H9 (cell line): ENCODE results near the gene AFF4. TPM values are rescaled to one million over a fixed set of nuclear protein-coding genes. Genes with fewer than 3 reads are reported as not detected.

ENCODE experiments used
- DNase-seq: peaks from one replicate; pipeline ENCODE4 v3.0.0-alpha.2; 2017
- H2AFZ ChIP-seq: one replicate; pipeline ENCODE4 v1.6.1; 2013; ENCODE audit warnings: mild to moderate bottlenecking, low read length, control low read depth, moderate library complexity
- H2AK5ac ChIP-seq: 2 replicates; pipeline ENCODE4 v1.6.1; 2013; ENCODE audit warnings: low read length, control low read depth, mixed read lengths; ENCODE audit not compliant: insufficient read length
- H2BK120ac ChIP-seq: one replicate; pipeline ENCODE4 v1.6.1; 2013; ENCODE audit warnings: low read depth, mild to moderate bottlenecking, low read length, control low read depth, inconsistent platforms; ENCODE audit not compliant: poor library complexity, severe bottlenecking
- H2BK12ac ChIP-seq: 2 replicates; pipeline ENCODE4 v1.6.1; 2013; ENCODE audit warnings: low read length, control low read depth, mixed read lengths, low read depth; ENCODE audit not compliant: insufficient read length
- H2BK15ac ChIP-seq: 2 replicates; pipeline ENCODE4 v1.6.1; 2013; ENCODE audit warnings: low read depth, low read length, control low read depth
- H2BK20ac ChIP-seq: one replicate; pipeline ENCODE4 v1.6.1; 2013; ENCODE audit warnings: low read depth, mild to moderate bottlenecking, low read length, control low read depth, inconsistent platforms; ENCODE audit not compliant: poor library complexity, severe bottlenecking
- H2BK5ac ChIP-seq: 2 replicates; pipeline ENCODE4 v1.6.1; 2013; ENCODE audit warnings: low read length, control low read depth, mixed read lengths; ENCODE audit not compliant: insufficient read length
- H3K14ac ChIP-seq: 2 replicates; pipeline ENCODE4 v1.6.1; 2013; ENCODE audit warnings: low read length, control low read depth; ENCODE audit not compliant: insufficient read depth
- H3K18ac ChIP-seq: 2 replicates; pipeline ENCODE4 v1.6.1; 2013; ENCODE audit warnings: low read depth, mild to moderate bottlenecking, mixed read lengths, low read length, control low read depth; ENCODE audit not compliant: insufficient read length
- H3K23ac ChIP-seq: 2 replicates; pipeline ENCODE4 v1.6.1; 2013; ENCODE audit warnings: low read length, control low read depth, mixed read lengths, low read depth; ENCODE audit not compliant: insufficient read length
- H3K23me2 ChIP-seq: 2 replicates; pipeline ENCODE4 v1.6.1; 2013; ENCODE audit warnings: low read depth, mild to moderate bottlenecking, mixed read lengths, low read length, control low read depth; ENCODE audit not compliant: insufficient read length, poor library complexity, severe bottlenecking
- H3K27ac ChIP-seq: 2 replicates; pipeline ENCODE4 v1.5.1; 2013; ENCODE audit warnings: low read length, control low read depth, mixed read lengths, low read depth; ENCODE audit not compliant: insufficient read length
- H3K27me3 ChIP-seq: 2 replicates; pipeline ENCODE4 v1.6.1; 2013; ENCODE audit warnings: low read length, control low read depth, inconsistent platforms; ENCODE audit not compliant: insufficient read depth
- H3K4ac ChIP-seq: 2 replicates; pipeline ENCODE4 v1.6.1; 2013; ENCODE audit warnings: low read depth, mild to moderate bottlenecking, control low read depth, inconsistent platforms, low read length, moderate library complexity
- H3K4me1 ChIP-seq: 2 replicates; pipeline ENCODE4 v1.6.1; 2013; ENCODE audit warnings: low read length, control low read depth, inconsistent platforms; ENCODE audit not compliant: insufficient read depth
- H3K4me2 ChIP-seq: 2 replicates; pipeline ENCODE4 v1.6.1; 2013; ENCODE audit warnings: low read length, control low read depth, mixed read lengths; ENCODE audit not compliant: insufficient read length, insufficient read depth
- H3K56ac ChIP-seq: 2 replicates; pipeline ENCODE4 v1.6.1; 2013; ENCODE audit warnings: low read depth, mild to moderate bottlenecking, mixed read lengths, low read length, control low read depth; ENCODE audit not compliant: insufficient read length
- H3K79me1 ChIP-seq: 2 replicates; pipeline ENCODE4 v1.6.1; 2013; ENCODE audit warnings: low read depth, mild to moderate bottlenecking, moderate library complexity, low read length, control low read depth, inconsistent platforms; ENCODE audit not compliant: insufficient read depth, poor library complexity, severe bottlenecking
- H3K79me2 ChIP-seq: 2 replicates; pipeline ENCODE4 v1.6.1; 2013; ENCODE audit warnings: low read length, control low read depth, inconsistent platforms; ENCODE audit not compliant: insufficient read depth
- H3K9ac ChIP-seq: 2 replicates; pipeline ENCODE4 v1.6.1; 2013; ENCODE audit warnings: low read length, control low read depth, mixed read lengths; ENCODE audit not compliant: insufficient read length; ENCODE audit errors: extremely low read depth
- H3K9me3 ChIP-seq: one replicate; pipeline ENCODE4 v1.6.1; 2013; ENCODE audit warnings: low read depth, low read length, inconsistent platforms; ENCODE audit not compliant: control insufficient read depth
- H3T11ph ChIP-seq: one replicate; pipeline ENCODE4 v1.6.1; 2013; ENCODE audit warnings: mild to moderate bottlenecking, low read length, control low read depth, inconsistent platforms
- H4K20me1 ChIP-seq: one replicate; pipeline ENCODE4 v1.6.1; 2013; ENCODE audit not compliant: control insufficient read depth, insufficient read length, insufficient read depth
- H4K5ac ChIP-seq: 2 replicates; pipeline ENCODE4 v1.6.1; 2013; ENCODE audit warnings: low read depth, mild to moderate bottlenecking, mixed read lengths, low read length, control low read depth; ENCODE audit not compliant: insufficient read length
- H4K8ac ChIP-seq: replicated peaks from 2 replicates; pipeline ENCODE4 v1.6.1; 2013; ENCODE audit warnings: low read length, control low read depth, mixed read lengths, low read depth; ENCODE audit not compliant: insufficient read length
- H4K91ac ChIP-seq: 2 replicates; pipeline ENCODE4 v1.6.1; 2013; ENCODE audit warnings: low read depth, mild to moderate bottlenecking, moderate library complexity, mixed read lengths, low read length, control low read depth; ENCODE audit not compliant: insufficient read length
- H3K27ac Mint-ChIP-seq, 3 experiments: 2 replicates in 2 of 3; 3 replicates in 1 of 3; pipeline ENCODE4 v1.8.0; 2020 to 2021; ENCODE audit warnings: mixed read lengths in 3 of 3, mild to moderate bottlenecking in 1 of 3, moderate library complexity in 1 of 3
- H3K27me3 Mint-ChIP-seq: 2 replicates; pipeline ENCODE4 v1.8.0; 2021; ENCODE audit warnings: low read depth, mild to moderate bottlenecking, moderate library complexity, mixed read lengths
- H3K36me3 Mint-ChIP-seq, 3 experiments: 2 replicates in 2 of 3; 3 replicates in 1 of 3; pipeline ENCODE4 v1.8.0; 2020 to 2021; ENCODE audit warnings: low read depth in 3 of 3, mixed read lengths in 3 of 3; ENCODE audit not compliant: insufficient read depth in 1 of 3
- H3K4me1 Mint-ChIP-seq, 2 experiments: 2 replicates each; pipeline ENCODE4 v1.8.0; 2020; ENCODE audit warnings: mixed read lengths in 2 of 2
- H3K4me3 Mint-ChIP-seq, 2 experiments: 2 replicates in 1 of 2; 3 replicates in 1 of 2; pipeline ENCODE4 v1.8.0; 2020 to 2021; ENCODE audit warnings: mild to moderate bottlenecking in 2 of 2, mixed read lengths in 2 of 2, moderate library complexity in 1 of 2
- H3K9me3 Mint-ChIP-seq, 2 experiments: 2 replicates in 1 of 2; 3 replicates in 1 of 2; pipeline ENCODE4 v1.8.0; 2020; ENCODE audit warnings: mild to moderate bottlenecking in 2 of 2, mixed read lengths in 2 of 2, moderate library complexity in 1 of 2
- CTCF ChIP-seq: fragments of 200-600 bp; sonication (generic); conservative IDR thresholded peaks from 3 replicates; pipeline ENCODE4 v1.8.0; 2021; ENCODE audit warnings: antibody characterized with exemption, mild to moderate bottlenecking
- WGBS: extraction: QIAGEN DNeasy Blood & Tissue Kit; methylation state at CpG from one replicate; pipeline ENCODE4 v1.1.7; 2013; ENCODE audit warnings: missing lambda C conversion rate, low lambda C conversion rate, mixed read lengths; ENCODE audit not compliant: insufficient read length; ENCODE audit errors: extremely low coverage; 5-methylcytosine and 5-hydroxymethylcytosine counted together
- total RNA-seq: library from RNA; stranded (reverse); gene quantifications from 2 replicates; pipeline ENCODE4 v1.2.1, GENCODE V29; 2021

The AFF4 gene
- total RNA-seq, 1 experiment from 2014 or later = 73.2 TPM

- H2AFZ ChIP-seq = no peak overlapping the region
- DNase-seq = no peak
Measured at GRCh38 chr5:132839426-132840301, 123.8 kb downstream of the AFF4 start.

More at GRCh38 chr5:132839426-132840301, 123.8 kb downstream of the AFF4 start:
- no peaks in the 10 kb centered on the region for H3K23me2 ChIP-seq
- no peak overlapping the region for H4K8ac ChIP-seq
- no peak overlapping the region; a peak in 1 of 7 replicates for H3K27ac Mint-ChIP-seq
- H3K14ac ChIP-seq = no peak overlapping the region
- no peak for TF ChIP-seq CTCF
- no peaks in the 10 kb centered on the region for H3K9me3 Mint-ChIP-seq
- no peak overlapping the region for H2BK15ac ChIP-seq
- no peak overlapping the region for H2BK5ac ChIP-seq
- no peak overlapping the region for H3K4me3 Mint-ChIP-seq
- H3K4me1 Mint-ChIP-seq = no peaks in the 10 kb centered on the region; a peak in 1 of 4 replicates
- H2BK12ac ChIP-seq = no peak overlapping the region
- no peaks in the 10 kb centered on the region for H3K79me2 ChIP-seq
- H3K4me2 ChIP-seq = no peak overlapping the region
- no peak overlapping the region for H4K5ac ChIP-seq
- peaks cover 2% of the 10 kb centered on the region for H3K27me3 Mint-ChIP-seq
- no peak overlapping the region for H2BK20ac ChIP-seq
- H3K27me3 ChIP-seq = no peaks in the 10 kb centered on the region
- H3K23ac ChIP-seq = no peak overlapping the region
- no peak overlapping the region for H3K56ac ChIP-seq
- no peaks in the 10 kb centered on the region for H3K79me1 ChIP-seq
- H3K9ac ChIP-seq = no peak overlapping the region
- no peak overlapping the region for H3T11ph ChIP-seq
- H3K4ac ChIP-seq = no peak overlapping the region
- no peak overlapping the region for H3K27ac ChIP-seq
- H3K36me3 Mint-ChIP-seq = no peaks in the 10 kb centered on the region
- H3K9me3 ChIP-seq = no peaks in the 10 kb centered on the region
- no CpG with 5 or more reads among the region's 8 CpGs for WGBS
- no peaks in the 10 kb centered on the region for H3K4me1 ChIP-seq
- no peak overlapping the region for H2AK5ac ChIP-seq
- H4K91ac ChIP-seq = no peak overlapping the region
- no peak overlapping the region for H3K18ac ChIP-seq
- H4K20me1 ChIP-seq = no peaks in the 10 kb centered on the region
- no peak overlapping the region for H2BK120ac ChIP-seq
